Measurements from ENCODE around the gene MAMDC2. TPM values are rescaled to one million over a fixed set of nuclear protein-coding genes. Genes with fewer than 3 reads are reported as not detected.

MAMDC2 gene
- total RNA-seq, 4 donors from 2014 or later = 96.5 to 192 (median 140) TPM

- no peaks in the 10 kb centered on the region for H3K27me3 ChIP-seq
- H3K9me3 ChIP-seq = no peaks in the 10 kb centered on the region
- peaks cover 13 to 62% (median 15%) of the 10 kb centered on the region in 3 donors for H3K4me1 ChIP-seq
- TF ChIP-seq POLR2AphosphoS5 (IDR thresholded peaks at IDR 0.05) (peak; percentile 80), POLR2A (IDR thresholded peaks at IDR 0.05) (no peak), CTCF (IDR thresholded peaks at IDR 0.05) (peak in 3 of 4 experiments; percentile 39 to 51 (median 48)), EP300 (IDR thresholded peaks at IDR 0.05) (no peak)
- peak overlapping the region; percentile 66 to 73 (median 69) for H3K27ac ChIP-seq
- ATAC-seq = peak; percentile 91
- no peak overlapping the region for H3K4me3 ChIP-seq
- WGBS, 2 donors (ENCODE audit: low coverage in 1 of 2) = 14 to 20% methylated on average over 1 to 2 of the region's 5 CpGs
- peaks cover 13 to 100% of the 10 kb centered on the region in 2 donors for H3K36me3 ChIP-seq
These were observed 77.3 kb downstream of the MAMDC2 start for GRCh38 chr9:70120834-70121510.

- H3K36me3 ChIP-seq = peaks cover 12 to 100% of the 10 kb centered on the region in 2 donors
- 0 to 45% methylated on average over 1 to 2 of the region's 2 CpGs for WGBS, 2 donors (ENCODE audit: low coverage in 1 of 2)
- H3K27ac ChIP-seq = peak overlapping the region in 3 of 4 donors; percentile 15 to 72 (median 66)
- TF ChIP-seq POLR2AphosphoS5 (IDR thresholded peaks at IDR 0.05) (no peak), CTCF (IDR thresholded peaks at IDR 0.05) (no peak), POLR2A (IDR thresholded peaks at IDR 0.05) (no peak), EP300 (IDR thresholded peaks at IDR 0.05) (no peak)
- peaks cover 13 to 72% (median 15%) of the 10 kb centered on the region in 3 donors for H3K4me1 ChIP-seq
- ATAC-seq = no peak
- no peak overlapping the region for H3K4me3 ChIP-seq
- H3K9me3 ChIP-seq = no peaks in the 10 kb centered on the region
- H3K27me3 ChIP-seq = no peaks in the 10 kb centered on the region
These were observed 78.3 kb downstream of the MAMDC2 start for GRCh38 chr9:70121818-70122436.

- TF ChIP-seq EP300 (IDR thresholded peaks at IDR 0.05) (no peak), POLR2AphosphoS5 (IDR thresholded peaks at IDR 0.05) (no peak), CTCF (IDR thresholded peaks at IDR 0.05) (no peak), POLR2A (IDR thresholded peaks at IDR 0.05) (no peak)
- H3K4me1 ChIP-seq = peaks cover 13 to 82% (median 15%) of the 10 kb centered on the region in 3 donors
- no peaks in the 10 kb centered on the region for H3K9me3 ChIP-seq
- 62 to 75% methylated on average over 3 of the region's 4 CpGs for WGBS, 2 donors (ENCODE audit: low coverage in 1 of 2)
- H3K27me3 ChIP-seq = no peaks in the 10 kb centered on the region
- no peak for ATAC-seq
- peak overlapping the region in 2 of 4 donors; percentile 38 to 47 for H3K27ac ChIP-seq
- peaks cover 7 to 100% of the 10 kb centered on the region in 2 donors for H3K36me3 ChIP-seq
- no peak overlapping the region for H3K4me3 ChIP-seq
These were observed 80.0 kb downstream of the MAMDC2 start for GRCh38 chr9:70123695-70124094.

GRCh38 chr9:70125621-70126263 is 82.1 kb downstream of the MAMDC2 start:
- H3K36me3 ChIP-seq = peaks cover 7 to 100% of the 10 kb centered on the region in 2 donors

More at GRCh38 chr9:70125621-70126263, 82.1 kb downstream of the MAMDC2 start:
- Histone ChIP-seq H3K27ac (peak overlapping the region in 3 of 4 donors; percentile 20 to 45 (median 38)), H3K27me3 (no peaks in the 10 kb centered on the region), H3K4me3 (no peak overlapping the region), H3K9me3 (no peaks in the 10 kb centered on the region), H3K4me1 (peaks cover 6 to 85% (median 7%) of the 10 kb centered on the region in 3 donors)
- no peak for ATAC-seq
- TF ChIP-seq EP300 (IDR thresholded peaks at IDR 0.05) (no peak), CTCF (IDR thresholded peaks at IDR 0.05) (no peak), POLR2A (IDR thresholded peaks at IDR 0.05) (no peak), POLR2AphosphoS5 (IDR thresholded peaks at IDR 0.05) (no peak)
- WGBS, 2 donors (ENCODE audit: low coverage in 1 of 2) = 71% methylated on average over 4 of the region's 4 CpGs; no CpG with 5 or more reads in 1 of the 2 donors

Measured in gastroesophageal sphincter (tissue), 4 donors.